PC-3 (cell line): ENCODE data around the gene GMDS.

Source experiments
- CTCF ChIP-seq: fragments of 300-600 bp; sonication (generic); conservative IDR thresholded peaks from 2 replicates; pipeline ENCODE4 v1.5.1; 2017; ENCODE audit warnings: antibody characterized with exemption, low read depth, mild to moderate bottlenecking, low read length
- EZH2 ChIP-seq: fragments of 300-600 bp; sonication (generic); IDR thresholded peaks from one replicate; pipeline ENCODE4 v1.6.1; 2017; ENCODE audit warnings: antibody characterized with exemption, mild to moderate bottlenecking, low read length; ENCODE audit not compliant: unreplicated experiment
- EZH2phosphoT487 ChIP-seq: fragments of 300-600 bp; sonication (generic); IDR thresholded peaks from 2 replicates; pipeline ENCODE4 v1.6.1; 2018; ENCODE audit warnings: mild to moderate bottlenecking, antibody characterized with exemption, low read length, borderline replicate concordance

- no peak for TF ChIP-seq CTCF
- no peak for TF ChIP-seq EZH2
- no peak for TF ChIP-seq EZH2phosphoT487
Measured at GRCh38 chr6:1605893-1606779, 639.3 kb downstream of the GMDS start.
